Measurements from ENCODE around the gene USP3. TPM values are rescaled to one million over a fixed set of nuclear protein-coding genes. Genes with fewer than 3 reads are reported as not detected.
"Not testable (repeated sequence)": the region's sequence is repeated elsewhere in the genome, so short reads cannot be mapped to it uniquely, and the experiment has no call there.

Gene USP3
- total RNA-seq, 2 donors from 2014 or later, result 51.5 to 52.5 TPM

DNA sequence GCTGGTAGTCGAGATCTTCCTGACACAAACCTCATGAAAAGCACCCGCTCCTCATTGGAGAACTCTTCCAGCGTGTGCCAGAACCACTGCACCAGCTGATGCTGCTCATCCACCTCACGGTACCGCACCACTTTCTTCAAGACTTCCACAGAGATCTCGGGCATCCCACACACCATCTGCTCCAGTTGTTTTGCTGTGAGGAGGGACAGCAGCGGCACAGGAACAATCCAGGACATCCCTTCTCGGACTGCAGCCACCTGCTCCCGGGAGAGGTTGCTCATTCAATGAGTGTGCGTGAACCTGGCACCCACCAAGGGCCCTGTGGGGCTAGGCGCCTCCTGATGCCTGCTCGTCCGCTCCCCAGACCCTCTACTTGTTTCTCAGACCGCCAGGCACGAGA lies 107.9 kb downstream of the USP3 start:
- H3K36me3 ChIP-seq (ENCODE audit: control insufficient read depth, insufficient read depth, low read length), result peaks cover 42% of the 10 kb centered on the region
- no peak overlapping the region for H3K27ac ChIP-seq (ENCODE audit: low read depth, low read length)
- no peaks in the 10 kb centered on the region for H3K27me3 ChIP-seq (ENCODE audit: control insufficient read depth, insufficient read depth, low read length, poor library complexity, severe bottlenecking)
- 93 to 94% methylated on average over 14 to 15 of the region's 15 CpGs for WGBS, 2 experiments (ENCODE audit: insufficient coverage in 1 of 2, insufficient read length in 1 of 2)
- H3K4me3 ChIP-seq (ENCODE audit: low read length), result no peak overlapping the region
- H3K27ac Mint-ChIP-seq, result no peak overlapping the region
- H3K27me3 Mint-ChIP-seq (ENCODE audit: insufficient read depth), result no peaks in the 10 kb centered on the region
- H3K9me3 Mint-ChIP-seq, result no peaks in the 10 kb centered on the region
- no peaks in the 10 kb centered on the region for H3K9me3 ChIP-seq (ENCODE audit: control insufficient read depth, low read length)
- DNase-seq, result no peak
- no peak overlapping the region for H3K4me3 Mint-ChIP-seq
- H3K9ac ChIP-seq (ENCODE audit: extremely low read depth, low read length, poor library complexity, severe bottlenecking), result no peak overlapping the region
- H3K36me3 Mint-ChIP-seq (ENCODE audit: low read depth), result peaks cover 16% of the 10 kb centered on the region
- peaks cover 7% of the 10 kb centered on the region for H3K4me1 Mint-ChIP-seq
- TF ChIP-seq, protein P1, sequence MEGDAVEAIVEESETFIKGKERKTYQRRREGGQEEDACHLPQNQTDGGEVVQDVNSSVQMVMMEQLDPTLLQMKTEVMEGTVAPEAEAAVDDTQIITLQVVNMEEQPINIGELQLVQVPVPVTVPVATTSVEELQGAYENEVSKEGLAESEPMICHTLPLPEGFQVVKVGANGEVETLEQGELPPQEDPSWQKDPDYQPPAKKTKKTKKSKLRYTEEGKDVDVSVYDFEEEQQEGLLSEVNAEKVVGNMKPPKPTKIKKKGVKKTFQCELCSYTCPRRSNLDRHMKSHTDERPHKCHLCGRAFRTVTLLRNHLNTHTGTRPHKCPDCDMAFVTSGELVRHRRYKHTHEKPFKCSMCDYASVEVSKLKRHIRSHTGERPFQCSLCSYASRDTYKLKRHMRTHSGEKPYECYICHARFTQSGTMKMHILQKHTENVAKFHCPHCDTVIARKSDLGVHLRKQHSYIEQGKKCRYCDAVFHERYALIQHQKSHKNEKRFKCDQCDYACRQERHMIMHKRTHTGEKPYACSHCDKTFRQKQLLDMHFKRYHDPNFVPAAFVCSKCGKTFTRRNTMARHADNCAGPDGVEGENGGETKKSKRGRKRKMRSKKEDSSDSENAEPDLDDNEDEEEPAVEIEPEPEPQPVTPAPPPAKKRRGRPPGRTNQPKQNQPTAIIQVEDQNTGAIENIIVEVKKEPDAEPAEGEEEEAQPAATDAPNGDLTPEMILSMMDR (conservative IDR thresholded peaks at IDR 0.05), result no peak
- H3K4me1 ChIP-seq (ENCODE audit: control insufficient read depth, insufficient read depth, low read length), result no peaks in the 10 kb centered on the region

DNA sequence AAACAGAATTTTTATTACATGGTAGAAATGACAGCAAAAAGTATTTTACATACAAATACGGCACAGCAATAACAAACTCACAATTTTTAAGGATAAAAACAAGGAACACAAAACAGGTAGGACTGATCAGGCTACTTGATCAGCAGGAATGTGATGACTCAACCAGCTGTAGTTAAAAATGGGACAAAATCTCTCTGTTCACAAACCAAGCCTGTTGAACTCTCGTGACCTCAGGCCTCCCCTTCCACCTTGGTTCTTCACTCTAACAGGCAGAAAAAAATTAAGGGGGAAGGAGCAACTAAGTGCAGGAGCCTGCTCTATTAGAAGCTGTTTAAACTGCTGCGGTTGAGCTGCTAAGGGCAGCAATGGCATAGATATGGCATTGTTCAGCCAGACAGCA lies 111.5 kb downstream of the USP3 start:
- no peak overlapping the region for H3K4me3 ChIP-seq (ENCODE audit: low read length)
- H3K4me1 ChIP-seq (ENCODE audit: control insufficient read depth, insufficient read depth, low read length), result no peaks in the 10 kb centered on the region
- Mint-ChIP-seq H3K27me3 (ENCODE audit: insufficient read depth) (no peaks in the 10 kb centered on the region), H3K36me3 (ENCODE audit: low read depth) (peaks cover 28% of the 10 kb centered on the region), H3K4me1 (no peaks in the 10 kb centered on the region), H3K9me3 (peaks cover 7% of the 10 kb centered on the region), H3K27ac (no peak overlapping the region), H3K4me3 (no peak overlapping the region)
- 90 to 100% methylated on average over 2 to 3 of the region's 3 CpGs for WGBS, 2 experiments (ENCODE audit: insufficient coverage in 1 of 2, insufficient read length in 1 of 2)
- H3K27me3 ChIP-seq (ENCODE audit: control insufficient read depth, insufficient read depth, low read length, poor library complexity, severe bottlenecking), result no peaks in the 10 kb centered on the region
- peak; percentile 9 for DNase-seq
- H3K27ac ChIP-seq (ENCODE audit: low read depth, low read length), result no peak overlapping the region
- TF ChIP-seq, protein P1 (conservative IDR thresholded peaks at IDR 0.05), result no peak
- peaks cover 18% of the 10 kb centered on the region for H3K36me3 ChIP-seq (ENCODE audit: control insufficient read depth, insufficient read depth, low read length)
- no peak overlapping the region for H3K9ac ChIP-seq (ENCODE audit: extremely low read depth, low read length, poor library complexity, severe bottlenecking)
- H3K9me3 ChIP-seq (ENCODE audit: control insufficient read depth, low read length), result no peaks in the 10 kb centered on the region

DNA sequence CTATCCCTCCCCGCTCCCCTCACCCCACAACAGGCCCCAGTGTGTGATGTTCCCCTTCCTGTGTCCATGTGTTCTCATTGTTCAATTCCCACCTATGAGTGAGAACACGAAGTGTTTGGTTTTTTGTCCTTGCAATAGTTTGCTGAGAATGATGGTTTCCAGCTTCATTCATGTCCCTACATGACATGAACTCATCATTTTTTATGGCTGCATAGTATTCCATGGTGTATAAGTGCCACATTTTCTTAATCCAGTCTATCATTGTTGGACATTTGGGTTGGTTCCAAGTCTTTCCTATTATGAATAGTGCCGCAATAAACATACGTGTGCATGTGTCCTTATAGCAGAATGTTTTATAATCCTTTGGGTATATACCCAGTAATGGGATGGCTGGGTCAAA lies 112.8 kb downstream of the USP3 start:
- H3K9me3 ChIP-seq (ENCODE audit: control insufficient read depth, low read length); H3K27ac Mint-ChIP-seq; H3K9ac ChIP-seq (ENCODE audit: extremely low read depth, low read length, poor library complexity, severe bottlenecking); H3K4me1 ChIP-seq (ENCODE audit: control insufficient read depth, insufficient read depth, low read length); H3K9me3 Mint-ChIP-seq; H3K4me1 Mint-ChIP-seq; H3K4me3 ChIP-seq (ENCODE audit: low read length); H3K27ac ChIP-seq (ENCODE audit: low read depth, low read length); H3K27me3 Mint-ChIP-seq (ENCODE audit: insufficient read depth); DNase-seq; H3K4me3 Mint-ChIP-seq; H3K27me3 ChIP-seq (ENCODE audit: control insufficient read depth, insufficient read depth, low read length, poor library complexity, severe bottlenecking): not testable (repeated sequence)
- 97 to 100% methylated on average over 2 to 3 of the region's 4 CpGs for WGBS, 2 experiments (ENCODE audit: insufficient coverage in 1 of 2, insufficient read length in 1 of 2)
- peaks cover 36% of the 10 kb centered on the region for H3K36me3 Mint-ChIP-seq (ENCODE audit: low read depth)
- H3K36me3 ChIP-seq (ENCODE audit: control insufficient read depth, insufficient read depth, low read length), result peaks cover 18% of the 10 kb centered on the region

DNA sequence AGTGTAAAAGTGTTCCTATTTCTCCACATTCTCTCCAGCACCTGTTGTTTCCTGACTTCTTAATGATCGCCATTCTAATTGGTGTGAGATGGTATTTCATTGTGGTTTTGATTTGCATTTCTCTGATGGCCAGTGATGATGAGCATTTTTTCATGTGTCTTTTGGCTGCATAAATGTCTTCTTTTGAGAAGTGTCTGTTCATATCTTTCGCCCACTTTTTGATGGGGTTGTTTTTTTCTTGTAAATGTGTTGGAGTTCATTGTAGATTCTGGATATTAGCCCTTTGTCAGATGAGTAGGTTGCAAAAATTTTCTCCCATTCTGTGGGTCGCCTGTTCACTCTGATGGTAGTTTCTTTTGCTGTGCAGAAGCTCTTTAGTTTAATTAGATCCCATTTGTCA lies 113.2 kb downstream of the USP3 start:
- not testable (repeated sequence) for H3K27me3 ChIP-seq (ENCODE audit: control insufficient read depth, insufficient read depth, low read length, poor library complexity, severe bottlenecking); H3K9ac ChIP-seq (ENCODE audit: extremely low read depth, low read length, poor library complexity, severe bottlenecking); H3K4me3 Mint-ChIP-seq; H3K27ac Mint-ChIP-seq; H3K4me1 Mint-ChIP-seq; H3K4me1 ChIP-seq (ENCODE audit: control insufficient read depth, insufficient read depth, low read length); H3K9me3 Mint-ChIP-seq; H3K9me3 ChIP-seq (ENCODE audit: control insufficient read depth, low read length); H3K4me3 ChIP-seq (ENCODE audit: low read length); H3K27me3 Mint-ChIP-seq (ENCODE audit: insufficient read depth); DNase-seq; H3K27ac ChIP-seq (ENCODE audit: low read depth, low read length)
- H3K36me3 Mint-ChIP-seq (ENCODE audit: low read depth), result peaks cover 39% of the 10 kb centered on the region
- WGBS, 2 experiments (ENCODE audit: insufficient coverage in 1 of 2, insufficient read length in 1 of 2), result no CpG with 5 or more reads among the region's 3 CpGs
- peaks cover 23% of the 10 kb centered on the region for H3K36me3 ChIP-seq (ENCODE audit: control insufficient read depth, insufficient read depth, low read length)

DNA sequence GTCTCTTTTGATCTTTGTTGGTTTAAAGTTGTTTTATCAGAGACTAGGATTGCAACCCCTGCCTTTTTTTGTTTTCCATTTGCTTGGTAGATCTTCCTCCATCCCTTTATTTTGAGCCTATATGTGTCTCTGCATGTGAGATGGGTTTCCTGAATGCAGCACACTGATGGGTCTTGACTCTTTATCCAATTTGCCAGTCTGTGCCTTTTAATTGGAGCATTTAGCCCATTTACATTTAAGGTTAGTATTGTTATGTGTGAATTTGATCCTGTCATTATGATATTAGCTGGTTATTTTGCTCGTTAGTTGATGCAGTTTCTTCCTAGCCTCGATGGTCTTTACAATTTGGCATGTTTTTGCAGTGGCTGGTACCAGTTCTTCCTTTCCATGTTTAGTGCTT lies 116.4 kb downstream of the USP3 start:
- H3K27me3 Mint-ChIP-seq (ENCODE audit: insufficient read depth); H3K4me1 ChIP-seq (ENCODE audit: control insufficient read depth, insufficient read depth, low read length); H3K4me1 Mint-ChIP-seq; DNase-seq; H3K9me3 Mint-ChIP-seq; H3K4me3 ChIP-seq (ENCODE audit: low read length); H3K27me3 ChIP-seq (ENCODE audit: control insufficient read depth, insufficient read depth, low read length, poor library complexity, severe bottlenecking); H3K9me3 ChIP-seq (ENCODE audit: control insufficient read depth, low read length); H3K9ac ChIP-seq (ENCODE audit: extremely low read depth, low read length, poor library complexity, severe bottlenecking); H3K27ac Mint-ChIP-seq; H3K4me3 Mint-ChIP-seq; H3K27ac ChIP-seq (ENCODE audit: low read depth, low read length): not testable (repeated sequence)
- H3K36me3 ChIP-seq (ENCODE audit: control insufficient read depth, insufficient read depth, low read length), result peaks cover 37% of the 10 kb centered on the region
- H3K36me3 Mint-ChIP-seq (ENCODE audit: low read depth), result peaks cover 43% of the 10 kb centered on the region
- WGBS, 2 experiments (ENCODE audit: insufficient coverage in 1 of 2, insufficient read length in 1 of 2), result no CpG with 5 or more reads among the region's 2 CpGs
